Right renal pelvis (tissue), 4 donors: ENCODE data around the gene MAST3. TPM values are rescaled to one million over a fixed set of nuclear protein-coding genes. Genes with fewer than 3 reads are reported as not detected.
A peak's percentile ranks its signal among the peaks of the same experiment; 100 is the strongest.

ENCODE experiments used
- DNase-seq, 4 donors: peaks; one replicate each; pipeline ENCODE4 v3.0.0-alpha.2; 2013; ENCODE audit warnings: low read depth in 4 of 4, low spot score in 3 of 4, missing footprints in 1 of 4
- polyA plus RNA-seq, 4 donors: library from polyadenylated mRNA; unstranded; fragments of 120-200 nt; gene quantifications; one replicate each; pipeline ENCODE4 v1.2.1, GENCODE V29; 2013; ENCODE audit not compliant: insufficient read length in 4 of 4

MAST3 gene
- polyA plus RNA-seq, 4 donors: 3.7 to 5.5 (median 4.8) TPM

- DNase-seq: peak in 2 of 4 donors; percentile 47 to 68
Measured at GRCh38 chr19:18173572-18174288, 76.2 kb downstream of the MAST3 start, which contains the start of gene IFI30. TSS of gene IFI30 (plus strand) at chr19:18173813. CDS start at chr19:18173842, 29 bp downstream.

GRCh38 chr19:18174983-18175382 is 77.4 kb downstream of the MAST3 start:
- DNase-seq: no peak

- DNase-seq: no peak
Measured at GRCh38 chr19:18176367-18177310, 79.1 kb downstream of the MAST3 start.

- no peak for DNase-seq
Measured at GRCh38 chr19:18179957-18180356, 82.4 kb downstream of the MAST3 start.

- no peak for DNase-seq
Measured at GRCh38 chr19:18183529-18183928, 86.0 kb downstream of the MAST3 start.

- no peak for DNase-seq
Measured at GRCh38 chr19:18185538-18185937, 88.0 kb downstream of the MAST3 start.

- no peak for DNase-seq
Measured at GRCh38 chr19:18190278-18190677, 92.7 kb downstream of the MAST3 start.

GRCh38 chr19:18191640-18192062 is 94.1 kb downstream of the MAST3 start:
- DNase-seq: no peak

GRCh38 chr19:18192673-18193387 is 95.3 kb downstream of the MAST3 start, which contains the start of gene MPV17L2:
TSS of gene MPV17L2 (plus strand) at chr19:18193218. CDS start at chr19:18193282, 64 bp downstream.
- DNase-seq: peak; percentile 99 to 100 (median 100)

GRCh38 chr19:18193388-18194180 is 96.0 kb downstream of the MAST3 start:
- no peak for DNase-seq

- DNase-seq: no peak
Measured at GRCh38 chr19:18194181-18194530, 96.6 kb downstream of the MAST3 start.

- DNase-seq: no peak
Measured at GRCh38 chr19:18194554-18195238, 97.1 kb downstream of the MAST3 start.

- DNase-seq: no peak
Measured at GRCh38 chr19:18196511-18196845, 98.9 kb downstream of the MAST3 start.

GRCh38 chr19:18197306-18197705 is 99.7 kb downstream of the MAST3 start:
- no peak for DNase-seq

GRCh38 chr19:18197941-18198340 is 100.4 kb downstream of the MAST3 start:
- DNase-seq: no peak

GRCh38 chr19:18198374-18198773 is 100.8 kb downstream of the MAST3 start:
- no peak for DNase-seq
